ENCODE measurements around the gene SPI1.
"Not testable (repeated sequence)": the region's sequence is repeated elsewhere in the genome, so short reads cannot be mapped to it uniquely, and the experiment has no call there.

The SPI1 gene

DNA sequence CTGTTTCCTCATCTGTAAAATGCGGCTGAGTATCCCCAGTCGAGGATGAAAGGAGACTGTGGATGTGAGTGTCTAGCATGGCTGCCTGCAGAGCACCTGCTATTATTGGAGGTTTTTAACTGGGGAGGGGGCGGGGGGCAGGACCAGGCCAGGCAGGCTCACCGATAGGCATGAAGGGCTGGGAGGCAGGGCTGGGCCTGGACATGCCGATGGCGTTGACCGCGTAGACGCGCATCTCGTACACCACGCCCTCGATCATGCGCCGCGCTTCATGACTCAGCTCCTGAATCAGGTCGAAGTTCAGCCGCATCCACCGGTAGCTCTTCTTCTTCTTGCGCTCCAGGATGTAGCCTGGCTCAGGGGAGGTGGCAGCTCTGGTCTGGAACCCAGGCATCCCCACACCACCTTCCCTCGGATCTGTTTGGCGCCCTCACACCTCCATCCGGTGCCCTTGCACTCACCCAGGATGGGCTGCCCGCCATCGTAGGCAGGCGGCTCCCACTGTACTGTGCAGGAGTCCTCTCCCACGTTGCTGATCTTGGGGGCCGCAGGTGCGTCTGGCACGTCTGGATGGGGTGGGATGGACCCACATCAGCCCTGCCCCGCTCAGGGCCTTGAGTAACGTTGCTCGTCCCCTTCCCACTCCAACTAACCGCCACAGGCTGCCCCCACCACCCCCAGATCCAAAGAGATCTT is 41.0 kb downstream of the SPI1 start:
- DNase-seq, result no peak

DNA sequence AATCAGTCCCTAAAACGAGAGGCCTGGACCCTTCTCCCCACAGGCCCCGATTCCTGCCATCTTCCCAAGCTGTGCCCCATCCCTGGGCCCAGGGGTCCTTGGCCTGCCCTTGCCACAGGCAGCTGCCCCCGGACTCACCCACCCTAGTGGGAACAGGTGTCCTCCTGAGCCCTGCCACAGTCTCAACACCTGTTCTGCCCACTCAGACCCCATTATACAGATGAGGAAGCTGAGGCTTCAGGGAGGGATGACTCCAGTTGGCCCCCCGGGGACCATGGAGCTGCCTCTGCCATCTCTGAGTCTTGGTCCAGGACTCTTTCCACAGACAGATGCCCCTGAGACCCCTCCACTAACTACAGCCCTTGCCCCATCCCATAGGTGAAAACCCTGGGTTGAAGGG is 41.8 kb downstream of the SPI1 start:
- DNase-seq, result no peak

- no peak for DNase-seq
These were observed 42.6 kb downstream of the SPI1 start for GRCh38 chr11:47335733-47336132.

- not testable (repeated sequence) for DNase-seq
These were observed 43.5 kb downstream of the SPI1 start for GRCh38 chr11:47334699-47335411.

- DNase-seq, result no peak
These were observed 44.4 kb downstream of the SPI1 start for GRCh38 chr11:47333886-47334443.

DNA sequence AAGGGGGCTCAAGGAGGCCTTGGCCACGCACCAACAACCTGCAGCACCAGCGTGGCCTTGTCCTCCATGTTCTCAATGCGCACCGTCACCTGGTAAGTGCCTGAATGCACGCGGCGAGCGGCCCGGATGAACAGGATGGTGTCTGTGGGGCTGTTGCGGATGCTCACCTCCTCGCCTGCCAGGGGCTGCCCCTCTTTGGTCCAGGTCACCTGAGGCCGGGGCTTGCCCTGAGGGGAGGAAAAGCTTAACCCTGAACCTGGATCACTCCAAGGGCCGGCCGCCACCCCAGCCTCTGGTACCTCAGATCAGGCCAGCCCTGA is 44.9 kb downstream of the SPI1 start:
- no peak for DNase-seq

GRCh38 chr11:47332791-47333525 is 45.4 kb downstream of the SPI1 start:
- DNase-seq, result no peak

DNA sequence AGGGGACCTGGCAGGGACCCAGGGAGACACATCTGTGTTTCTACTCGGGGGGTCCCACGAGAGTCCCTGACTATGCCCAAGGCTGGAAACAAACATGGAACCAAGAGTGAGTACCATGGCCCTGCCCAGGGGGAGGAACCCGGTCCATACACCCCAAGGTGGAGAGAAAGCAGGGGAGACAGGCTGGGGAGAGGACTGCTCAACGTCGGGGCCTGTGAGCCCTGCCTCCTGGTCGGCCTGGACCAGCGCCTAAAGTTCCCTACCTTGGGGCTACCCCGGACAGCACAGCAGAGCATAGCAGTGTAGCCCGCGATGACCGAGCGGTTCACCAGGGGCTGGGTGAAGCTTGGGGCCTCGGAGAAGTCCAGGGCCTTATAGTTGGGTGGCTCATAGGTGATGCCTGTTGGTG is 46.0 kb downstream of the SPI1 start:
- DNase-seq, result no peak

DNA sequence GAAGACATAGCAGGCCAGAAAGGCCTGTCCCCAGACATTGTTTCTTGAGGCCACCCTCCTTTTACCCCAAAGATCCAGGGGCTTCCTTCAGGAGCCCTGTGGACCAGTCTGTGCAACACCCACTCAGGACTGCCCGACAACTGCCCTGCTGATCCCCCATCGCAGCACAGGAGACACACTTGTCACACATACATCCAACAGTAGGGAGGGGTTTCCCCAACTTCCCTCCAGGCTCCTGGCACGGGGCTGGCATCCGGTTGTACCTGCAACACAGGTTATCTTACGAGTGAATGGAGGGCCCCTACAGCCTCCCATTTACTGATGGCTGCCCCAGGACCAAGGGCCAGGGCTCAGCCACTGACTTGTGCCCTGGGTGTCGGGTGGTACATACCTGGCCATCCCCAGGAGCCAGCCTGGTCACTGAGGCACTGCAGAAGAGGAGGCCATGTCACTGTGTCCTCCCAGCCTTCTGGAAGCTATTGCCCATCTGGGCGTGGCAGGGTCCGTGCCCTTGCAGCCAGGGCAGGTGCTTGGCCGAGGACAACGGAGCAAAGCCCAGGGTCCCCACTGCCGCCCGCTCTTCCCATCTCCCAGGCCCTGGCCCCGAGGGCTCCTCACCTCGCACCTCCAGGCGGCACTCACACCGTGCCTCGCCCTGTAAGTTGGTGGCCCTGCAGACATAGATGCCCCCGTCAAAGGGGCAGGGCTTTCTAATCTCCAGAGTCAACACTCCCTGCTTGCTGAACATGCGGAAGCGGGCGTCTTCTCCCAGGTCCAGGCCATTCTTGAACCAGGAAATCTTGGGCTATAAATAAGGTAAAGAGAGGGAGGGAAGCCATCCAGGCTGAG is 46.7 kb downstream of the SPI1 start:
- DNase-seq, result no peak

DNA sequence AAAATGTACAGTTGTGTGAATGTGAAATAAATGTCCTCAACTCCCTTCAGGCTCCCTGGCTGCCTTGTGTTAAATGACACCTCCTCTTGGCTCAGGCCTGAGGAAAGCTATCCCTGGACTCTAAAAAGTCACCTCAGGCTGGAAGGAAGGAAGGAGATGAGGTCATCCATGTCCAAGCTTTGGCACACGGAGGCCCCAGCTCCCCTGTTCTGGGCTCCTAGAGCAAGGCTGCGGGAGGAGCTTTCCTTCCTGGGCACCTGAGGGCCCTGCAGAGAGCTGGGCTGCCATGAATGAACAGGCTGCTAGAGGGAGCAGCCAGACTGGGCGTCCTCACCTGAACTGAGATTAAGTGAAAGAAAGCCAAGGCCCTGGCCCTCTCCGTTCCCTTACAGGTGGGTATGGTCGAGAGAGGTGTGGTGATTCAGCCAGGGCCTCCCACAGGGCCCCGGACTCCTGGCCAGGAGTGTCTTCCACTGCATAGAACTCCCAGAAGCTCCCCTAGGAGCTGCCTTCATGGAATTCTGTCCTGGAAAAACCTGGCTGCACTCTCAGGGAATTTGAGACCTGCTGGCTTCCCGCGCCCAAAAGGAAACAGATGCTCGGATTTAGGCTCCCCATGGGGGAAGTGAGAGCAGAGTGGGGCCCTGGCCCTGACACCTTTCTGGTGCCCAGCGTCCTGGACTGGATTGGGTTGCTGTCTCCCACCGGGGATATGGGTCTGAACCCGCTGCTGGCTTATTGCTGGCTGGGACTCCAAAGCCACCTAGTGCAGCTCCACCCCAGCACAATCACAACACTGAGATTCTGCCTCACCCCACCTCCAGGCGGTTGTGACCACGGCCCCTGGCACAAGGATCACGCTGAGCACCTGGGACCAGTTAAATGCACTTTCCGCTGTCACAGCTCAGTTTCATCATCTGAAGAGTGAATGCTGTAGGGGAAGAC is 48.1 kb downstream of the SPI1 start:
- DNase-seq, result no peak

- no peak for DNase-seq
These were observed 48.8 kb downstream of the SPI1 start for GRCh38 chr11:47329431-47329986.

DNA sequence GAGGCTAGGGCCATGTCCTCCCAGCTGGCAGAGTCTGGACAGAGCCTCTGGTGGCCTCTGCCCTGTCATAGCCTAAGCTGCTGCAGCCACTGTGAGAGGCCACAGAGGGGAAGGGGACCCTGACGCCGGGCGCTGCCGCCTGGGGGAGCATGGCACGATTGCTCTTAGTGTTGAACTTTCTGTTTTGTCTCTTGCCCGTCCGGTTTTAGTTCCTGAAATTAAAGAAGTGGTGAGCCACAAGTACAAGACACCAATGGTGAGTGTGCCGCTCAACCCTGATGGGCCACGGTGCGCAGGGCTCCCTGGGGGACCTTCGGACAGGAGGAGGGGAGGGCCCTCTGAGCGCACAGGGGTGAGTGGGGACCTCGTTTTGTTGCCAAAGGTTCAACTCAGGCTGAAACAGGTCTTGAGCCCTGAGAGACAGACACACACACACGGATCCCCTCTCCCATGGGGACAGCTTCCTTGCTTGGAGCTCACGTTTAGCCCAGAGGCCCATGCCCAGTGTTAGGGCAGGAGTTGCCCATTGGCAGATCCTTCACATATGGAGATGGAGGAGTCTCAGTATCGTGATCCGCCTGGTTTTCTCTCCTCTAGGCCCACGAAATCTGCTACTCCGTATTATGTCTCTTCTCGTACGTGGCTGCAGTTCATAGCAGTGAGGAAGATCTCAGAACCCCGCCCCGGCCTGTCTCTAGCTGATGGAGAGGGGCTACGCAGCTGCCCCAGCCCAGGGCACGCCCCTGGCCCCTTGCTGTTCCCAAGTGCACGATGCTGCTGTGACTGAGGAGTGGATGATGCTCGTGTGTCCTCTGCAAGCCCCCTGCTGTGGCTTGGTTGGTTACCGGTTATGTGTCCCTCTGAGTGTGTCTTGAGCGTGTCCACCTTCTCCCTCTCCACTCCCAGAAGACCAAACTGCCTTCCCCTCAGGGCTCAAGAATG is 49.6 kb downstream of the SPI1 start:
- no peak for DNase-seq

DNA sequence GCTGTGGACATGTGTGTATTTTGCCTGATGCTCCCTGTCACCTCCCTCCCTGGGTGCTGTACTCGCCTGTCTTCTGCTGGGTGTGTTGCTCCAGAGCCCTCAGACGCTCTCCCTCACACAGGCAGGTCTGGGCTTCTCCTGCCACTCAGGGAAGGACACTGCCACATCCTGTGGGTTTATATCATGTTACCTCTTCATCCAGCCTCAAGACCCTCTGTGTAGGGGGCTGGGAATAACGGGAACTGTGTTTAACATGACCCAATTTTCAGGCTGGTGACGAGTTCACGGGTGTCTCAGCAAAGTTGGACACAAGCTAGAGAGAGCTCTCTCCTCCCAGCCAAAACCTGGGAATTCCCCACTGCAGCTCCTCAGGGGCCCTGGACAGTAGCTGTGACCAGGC is 50.4 kb downstream of the SPI1 start:
- DNase-seq, result no peak

- no peak for DNase-seq
These were observed 51.3 kb downstream of the SPI1 start for GRCh38 chr11:47327025-47327424.

DNA sequence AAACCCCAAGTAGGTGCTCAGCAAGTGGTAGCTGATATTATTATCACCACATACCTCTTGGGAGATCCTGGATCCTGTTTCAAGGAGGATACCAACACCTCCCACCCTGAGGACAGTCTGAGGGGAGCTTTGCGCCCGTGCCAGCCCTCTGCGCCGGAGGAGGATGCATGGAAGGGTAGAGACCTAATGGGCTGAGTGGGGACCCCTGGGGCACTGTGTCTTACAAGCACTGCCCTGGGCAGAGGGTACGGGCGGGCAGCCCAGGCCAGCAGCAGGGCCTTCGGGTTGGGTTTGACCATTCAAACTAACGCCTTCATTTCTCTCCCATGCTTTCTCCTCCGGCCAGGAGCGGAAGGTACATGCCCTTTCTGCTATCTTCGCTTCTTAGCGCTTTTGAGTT is 52.1 kb downstream of the SPI1 start:
- DNase-seq, result no peak

GRCh38 chr11:47325271-47326041 is 52.9 kb downstream of the SPI1 start:
- DNase-seq, result no peak

DNA sequence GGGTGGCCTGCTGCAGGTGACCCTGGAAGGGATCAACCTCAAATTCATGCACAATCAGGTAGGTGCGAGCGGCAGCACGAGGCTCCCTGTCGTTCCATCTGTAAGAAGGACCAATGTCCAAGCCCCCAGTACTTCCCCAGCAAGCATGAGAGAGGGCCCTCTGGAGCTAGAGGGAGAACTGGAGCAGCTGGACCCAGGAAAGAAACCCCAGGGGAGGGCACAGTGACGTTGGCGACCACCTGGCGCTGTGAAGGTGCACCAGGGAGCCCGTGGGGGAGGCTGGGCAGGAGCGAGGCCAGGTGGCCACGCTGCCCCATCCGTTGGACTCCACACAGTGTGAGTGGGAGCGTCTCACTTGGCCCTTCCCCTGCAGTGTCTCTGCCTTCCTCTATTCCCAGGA is 53.8 kb downstream of the SPI1 start:
- DNase-seq, result no peak

DNA sequence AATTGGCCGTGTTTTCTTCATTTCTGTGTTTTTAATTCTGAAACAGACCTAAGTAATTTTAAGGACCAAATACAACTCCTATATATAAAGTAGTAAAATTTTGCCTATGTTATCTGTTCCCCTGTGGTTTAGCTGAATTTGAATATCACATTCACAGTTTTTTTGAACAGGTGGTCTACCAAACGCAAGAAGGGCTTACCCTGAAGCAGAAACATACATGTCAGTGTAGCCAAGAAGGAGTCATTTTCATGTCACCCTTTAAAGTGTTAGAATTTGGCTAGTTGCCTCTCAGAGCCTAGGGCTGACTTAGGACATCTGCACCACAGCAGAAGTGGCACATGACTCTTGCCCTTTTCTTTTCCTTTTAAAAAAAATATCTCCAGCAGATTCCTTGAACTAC is 60.2 kb downstream of the SPI1 start:
- DNase-seq, result no peak

- DNase-seq, result no peak
These were observed 61.1 kb downstream of the SPI1 start for GRCh38 chr11:47317064-47317828.

Measured in CD4-positive, alpha-beta T cell treated with Interferon gamma for 1 hour (primary cell).